ENCODE results near the gene SP8.

- TF ChIP-seq CTCF (IDR thresholded peaks at IDR 0.05): no peak
- no peak for TF ChIP-seq TCF7L2 (IDR thresholded peaks at IDR 0.05; ENCODE audit: low read depth, low read length)
These were observed 29.8 kb upstream of the SP8 start for GRCh38 chr7:20816372-20816959.
